Common myeloid progenitor, CD34-positive (primary cell): ENCODE results near the gene MYO1D.

Experiments
- CTCF ChIA-PET: fragments of 350-600 bp; sonication (Branson Sonifier 250); formaldehyde crosslinking; loops from one replicate; lab custom pipeline; 2021; ENCODE audit warnings: antibody characterized with exemption; lab: Charles Lee
- POLR2A ChIA-PET: fragments of 350-600 bp; sonication (Branson Sonifier 250); formaldehyde crosslinking; loops from one replicate; lab custom pipeline; 2021; ENCODE audit warnings: antibody characterized with exemption; lab: Charles Lee
- DNase-seq, 3 donors: peaks; one replicate each; pipeline versions ENCODE4 v3.0.0 to v3.0.0-alpha.2; 2013
- H3K27ac ChIP-seq, 2 experiments: 1 replicate in 1 of 2; 2 replicates in 1 of 2; pipeline ENCODE4 v1.7.0; 2013; ENCODE audit warnings: inconsistent platforms in 2 of 2, low read length in 2 of 2, mild to moderate bottlenecking in 2 of 2, low read depth in 1 of 2, moderate library complexity in 1 of 2; ENCODE audit not compliant: severe bottlenecking in 2 of 2, insufficient read depth in 1 of 2, poor library complexity in 1 of 2
- H3K27me3 ChIP-seq, 5 experiments: replicated peaks in 2 of 5; 1 replicate in 3 of 5; 2 replicates in 2 of 5; pipeline versions ENCODE4 v1.6.1 to v1.7.0; 2013; ENCODE audit warnings: low read length in 4 of 5, mild to moderate bottlenecking in 2 of 5, moderate library complexity in 2 of 5, inconsistent platforms in 1 of 5; ENCODE audit not compliant: insufficient read depth in 5 of 5, control insufficient read depth in 4 of 5
- H3K36me3 ChIP-seq, 4 experiments: 1 replicate in 2 of 4; 2 replicates in 2 of 4; pipeline versions ENCODE4 v1.6.1 to v1.7.0; 2013; ENCODE audit warnings: low read length in 3 of 4, control low read depth in 1 of 4, mild to moderate bottlenecking in 1 of 4; ENCODE audit not compliant: control insufficient read depth in 4 of 4, insufficient read depth in 4 of 4
- H3K4me1 ChIP-seq, 4 experiments: 1 replicate in 3 of 4; 2 replicates in 1 of 4; pipeline versions ENCODE4 v1.6.1 to v1.7.1; 2013; ENCODE audit warnings: low read length in 3 of 4, mild to moderate bottlenecking in 3 of 4, control low read depth in 1 of 4, inconsistent platforms in 1 of 4, moderate library complexity in 1 of 4; ENCODE audit not compliant: control insufficient read depth in 4 of 4, insufficient read depth in 4 of 4; ENCODE audit errors: control extremely low read depth in 1 of 4
- H3K4me3 ChIP-seq, 7 experiments: 1 replicate in 4 of 7; 2 replicates in 3 of 7; pipeline versions ENCODE4 v1.5.1 to v1.7.0; 2013; ENCODE audit warnings: mild to moderate bottlenecking in 7 of 7, low read length in 6 of 7, moderate library complexity in 6 of 7, inconsistent platforms in 2 of 7, low read depth in 2 of 7, control low read depth in 1 of 7; ENCODE audit not compliant: insufficient read depth in 4 of 7, control insufficient read depth in 1 of 7; ENCODE audit errors: extremely low read depth in 1 of 7
- H3K9me3 ChIP-seq, 5 experiments: 1 replicate in 4 of 5; 2 replicates in 1 of 5; pipeline versions ENCODE4 v1.6.1 to v1.7.1; 2013; ENCODE audit warnings: low read length in 4 of 5, mild to moderate bottlenecking in 2 of 5, inconsistent platforms in 1 of 5, low read depth in 1 of 5, moderate library complexity in 1 of 5; ENCODE audit not compliant: control insufficient read depth in 4 of 5, insufficient read depth in 2 of 5; ENCODE audit errors: control extremely low read depth in 1 of 5
- WGBS: methylation state at CpG from one replicate; pipeline ENCODE4 v1.1.5; 2013; ENCODE audit not compliant: insufficient coverage; 5-methylcytosine and 5-hydroxymethylcytosine counted together

Gene MYO1D

GRCh38 chr17:32847977-32848376, 28.9 kb downstream of the MYO1D start:
- POLR2A ChIA-PET = no interaction called here
- no peak overlapping the region for H3K4me3 ChIP-seq
- no peak overlapping the region for H3K27ac ChIP-seq
- CTCF ChIA-PET = no interaction called here
- no peaks in the 10 kb centered on the region for H3K4me1 ChIP-seq
- 33% methylated on average over 2 of the region's 2 CpGs for WGBS
- no peak for DNase-seq
- H3K36me3 ChIP-seq = no peaks in the 10 kb centered on the region
- H3K9me3 ChIP-seq = peaks cover 0 to 2% (median 0%) of the 10 kb centered on the region in 5 experiments
- H3K27me3 ChIP-seq = no peaks in the 10 kb centered on the region

DNA sequence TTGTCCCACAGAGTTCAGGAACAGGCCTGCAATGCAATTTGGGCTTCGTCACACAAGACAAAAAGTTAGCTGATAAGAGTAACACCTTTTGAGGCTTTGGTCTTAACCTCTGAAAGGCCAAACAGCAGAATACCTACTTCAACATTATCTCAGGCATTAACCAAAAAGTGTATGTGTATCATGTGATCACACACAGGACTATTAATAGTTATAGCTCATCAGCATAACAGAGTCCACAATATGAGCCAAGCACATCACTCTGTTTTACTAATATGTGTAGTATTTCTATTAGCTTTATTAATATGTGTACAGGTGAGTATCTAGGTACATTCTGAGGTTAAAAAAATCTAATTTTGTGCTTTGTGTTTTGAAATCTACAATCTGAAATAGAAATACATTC, 30.8 kb downstream of the MYO1D start:
- CTCF ChIA-PET = interaction anchor here (1.1 kb wide), 1 partner anchor 16 kb away, joined by 5 read pairs; no protein-coding TSS in a partner anchor
- H3K4me1 ChIP-seq = no peaks in the 10 kb centered on the region
- no peak overlapping the region for H3K27ac ChIP-seq
- WGBS = 86% methylated on average over 1 of the region's 1 CpG
- H3K9me3 ChIP-seq = no peaks in the 10 kb centered on the region
- no peak for DNase-seq
- no peaks in the 10 kb centered on the region for H3K27me3 ChIP-seq
- POLR2A ChIA-PET = no interaction called here
- H3K4me3 ChIP-seq = no peak overlapping the region
- no peaks in the 10 kb centered on the region for H3K36me3 ChIP-seq

- Histone ChIP-seq H3K36me3 (no peaks in the 10 kb centered on the region), H3K9me3 (no peaks in the 10 kb centered on the region), H3K4me3 (no peak overlapping the region), H3K27me3 (no peaks in the 10 kb centered on the region), H3K4me1 (no peaks in the 10 kb centered on the region), H3K27ac (no peak overlapping the region)
- no peak for DNase-seq
- CTCF ChIA-PET = interaction anchor here (1.2 kb wide), 1 partner anchor 11 kb away, joined by 4 read pairs; no protein-coding TSS in a partner anchor
- POLR2A ChIA-PET = no interaction called here
- 96% methylated on average over 3 of the region's 4 CpGs for WGBS
Measured at GRCh38 chr17:32840241-32840640, 36.7 kb downstream of the MYO1D start.

DNA sequence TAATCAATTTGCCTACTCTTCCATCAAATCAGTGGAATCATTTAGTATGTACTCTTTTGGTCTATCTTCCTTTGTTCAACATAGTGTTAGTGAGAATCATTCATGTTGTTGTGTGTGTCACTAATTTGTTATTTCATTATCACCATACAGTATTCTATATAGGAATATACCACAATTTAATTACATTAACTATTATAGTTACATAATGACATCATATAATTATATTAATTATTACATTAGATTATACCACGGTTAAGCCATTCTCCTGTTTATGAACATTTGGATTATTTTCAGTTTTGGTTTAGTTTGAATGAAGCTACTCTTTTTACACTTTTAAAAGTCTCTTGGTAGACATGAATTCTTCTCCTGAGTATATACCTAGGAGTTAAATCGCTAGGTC, 40.4 kb downstream of the MYO1D start:
- H3K27ac ChIP-seq = no peak overlapping the region
- no CpG with 5 or more reads among the region's 2 CpGs for WGBS
- CTCF ChIA-PET = interaction anchor here (1.0 kb wide), 1 partner anchor 19 kb away, joined by 3 read pairs; no protein-coding TSS in a partner anchor
- no peaks in the 10 kb centered on the region for H3K4me1 ChIP-seq
- H3K36me3 ChIP-seq = no peaks in the 10 kb centered on the region
- no peak for DNase-seq
- H3K9me3 ChIP-seq = no peaks in the 10 kb centered on the region
- H3K4me3 ChIP-seq = no peak overlapping the region
- H3K27me3 ChIP-seq = no peaks in the 10 kb centered on the region
- POLR2A ChIA-PET = no interaction called here

GRCh38 chr17:32835291-32835761, 41.6 kb downstream of the MYO1D start:
- POLR2A ChIA-PET = no interaction called here
- Histone ChIP-seq H3K9me3 (no peaks in the 10 kb centered on the region), H3K4me1 (no peaks in the 10 kb centered on the region), H3K27me3 (no peaks in the 10 kb centered on the region), H3K27ac (no peak overlapping the region), H3K36me3 (no peaks in the 10 kb centered on the region), H3K4me3 (no peak overlapping the region)
- DNase-seq = no peak
- CTCF ChIA-PET = interaction anchor here (0.8 kb wide), 1 partner anchor 42 kb away, joined by 3 read pairs; no protein-coding TSS in a partner anchor
- 100% methylated on average over 2 of the region's 2 CpGs for WGBS

- Histone ChIP-seq H3K27me3 (no peaks in the 10 kb centered on the region), H3K9me3 (no peaks in the 10 kb centered on the region), H3K36me3 (no peaks in the 10 kb centered on the region), H3K4me1 (no peaks in the 10 kb centered on the region), H3K27ac (no peak overlapping the region), H3K4me3 (no peak overlapping the region)
- no peak for DNase-seq
- ChIA-PET CTCF (no interaction called here), POLR2A (no interaction called here)
- WGBS = no CpG with 5 or more reads among the region's 2 CpGs
Measured at GRCh38 chr17:32834104-32834503, 42.8 kb downstream of the MYO1D start.

GRCh38 chr17:32833526-32833925, 43.4 kb downstream of the MYO1D start:
- no peak for DNase-seq
- 96% methylated on average over 4 of the region's 4 CpGs for WGBS
- no peak overlapping the region for H3K4me3 ChIP-seq
- ChIA-PET CTCF (no interaction called here), POLR2A (no interaction called here)
- H3K27me3 ChIP-seq = no peaks in the 10 kb centered on the region
- H3K36me3 ChIP-seq = no peaks in the 10 kb centered on the region
- no peaks in the 10 kb centered on the region for H3K9me3 ChIP-seq
- H3K27ac ChIP-seq = no peak overlapping the region
- no peaks in the 10 kb centered on the region for H3K4me1 ChIP-seq
